T follicular helper cell (primary cell): ENCODE measurements around the gene PRR3.
"Not testable (repeated sequence)": the region's sequence is repeated elsewhere in the genome, so short reads cannot be mapped to it uniquely, and the experiment has no call there.

Source experiments
- DNase-seq: peaks from one replicate; pipeline ENCODE4 v3.0.0-alpha.2; 2020; ENCODE audit warnings: low read depth
- total RNA-seq, 2 experiments: gene quantifications; one replicate each; lab custom pipeline; 2026; lab: John Stamatoyannopoulos, UW

PRR3 gene, protein sequence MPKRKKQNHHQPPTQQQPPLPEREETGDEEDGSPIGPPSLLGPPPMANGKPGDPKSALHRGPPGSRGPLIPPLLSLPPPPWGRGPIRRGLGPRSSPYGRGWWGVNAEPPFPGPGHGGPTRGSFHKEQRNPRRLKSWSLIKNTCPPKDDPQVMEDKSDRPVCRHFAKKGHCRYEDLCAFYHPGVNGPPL
- 16.3 to 25.2 reads per million in 2 experiments for total RNA-seq

DNA sequence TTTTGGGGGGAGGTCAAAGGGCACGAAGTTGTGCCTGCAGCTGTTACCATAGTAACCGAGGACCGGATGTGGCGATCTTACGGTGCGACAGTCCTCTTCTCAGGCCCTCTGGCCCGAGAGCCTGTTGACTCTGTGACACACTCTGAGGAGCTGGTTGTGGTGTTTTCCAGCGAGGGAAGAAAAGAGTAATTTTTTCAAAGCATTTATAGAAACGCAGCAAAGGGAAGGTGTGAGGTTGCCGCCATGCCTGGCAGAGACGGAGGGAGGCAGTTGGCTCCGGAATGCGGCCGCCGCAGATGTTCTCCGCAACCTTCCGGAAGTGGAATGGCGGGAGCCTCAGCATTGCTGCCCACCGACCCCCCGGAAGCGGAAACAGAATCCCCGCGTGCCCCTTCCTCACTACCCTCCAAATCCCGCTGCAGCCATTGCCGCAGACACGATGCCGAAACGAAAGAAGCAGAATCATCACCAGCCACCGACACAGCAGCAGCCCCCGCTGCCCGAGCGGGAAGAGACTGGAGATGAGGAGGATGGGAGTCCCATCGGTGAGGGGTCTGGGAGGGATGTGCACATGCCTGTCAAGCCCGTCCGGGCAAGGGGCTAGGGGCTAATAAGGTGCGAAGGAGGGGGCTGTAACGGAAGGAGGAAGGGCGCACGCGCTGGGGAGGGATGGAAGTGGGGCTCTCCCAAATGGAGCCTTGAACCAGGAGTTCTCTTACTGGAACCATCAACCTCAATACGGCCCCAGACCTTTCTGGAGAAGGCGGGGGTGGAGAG is at the start of gene PRR3:
PRR3 (plus strand) TSS at position 390 of the 777 bp plus-strand sequence; CDS start at position 440, 50 bp downstream.
- DNase-seq: peak; percentile 79

- DNase-seq: no peak
Observed at GRCh38 chr6:30507849-30508827, 49.0 kb upstream of the PRR3 start.

GRCh38 chr6:30508890-30509736 is 48.0 kb upstream of the PRR3 start:
- DNase-seq: peak; percentile 29

DNA sequence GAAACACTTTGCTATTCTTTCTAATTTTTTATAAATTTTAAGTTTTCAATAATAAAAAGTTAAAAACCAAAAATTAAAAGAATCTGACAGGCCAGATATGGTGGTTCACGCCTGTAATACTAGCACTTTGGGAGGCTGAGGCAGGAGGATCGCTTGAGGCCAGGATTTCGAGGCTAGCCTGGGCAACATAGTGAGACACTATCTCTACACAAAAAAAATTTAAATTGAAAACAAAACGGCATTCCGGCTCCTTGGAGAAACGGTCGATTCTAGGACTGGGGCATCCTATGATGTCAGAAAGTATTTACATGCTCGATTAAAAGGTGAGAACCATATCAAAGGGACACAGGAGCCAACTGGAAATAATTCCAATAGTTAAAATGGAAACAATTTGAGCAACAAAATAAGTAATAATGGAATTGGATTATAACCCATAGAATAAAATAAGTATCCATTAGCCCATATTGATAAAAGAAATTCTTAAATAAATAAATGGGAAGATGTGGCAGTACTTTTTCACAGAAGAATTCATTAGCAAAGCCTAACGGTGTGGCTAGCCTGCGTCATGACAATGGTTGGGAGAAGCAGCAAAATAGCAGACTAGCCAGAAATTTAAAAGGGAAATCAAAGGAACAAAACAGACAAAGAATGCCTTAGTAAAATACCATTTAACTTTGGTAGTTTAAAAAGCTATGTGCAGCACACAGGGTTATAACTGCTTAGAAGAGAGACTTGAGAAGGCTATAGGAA is 46.5 kb upstream of the PRR3 start:
- no peak for DNase-seq

- DNase-seq: no peak
Observed at GRCh38 chr6:30511169-30511546, 45.9 kb upstream of the PRR3 start.

DNA sequence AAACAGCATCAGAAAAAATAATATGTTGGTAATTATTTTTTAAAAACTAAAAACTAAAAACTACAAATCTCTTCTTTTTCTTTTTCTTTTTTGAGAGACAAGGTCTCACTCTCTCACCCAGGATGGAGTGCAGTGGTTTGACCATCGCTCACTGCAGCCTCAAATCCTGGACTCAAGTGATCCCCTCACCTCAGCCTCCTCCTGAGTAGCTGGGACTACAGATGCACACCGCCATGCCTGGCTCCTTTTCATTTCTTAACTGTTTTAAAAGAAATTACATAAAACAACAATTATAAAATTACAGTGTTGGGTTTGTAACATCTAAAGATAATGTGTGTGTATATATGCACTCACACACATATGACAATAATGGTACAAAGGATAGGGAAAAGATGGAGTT is 43.6 kb upstream of the PRR3 start:
- DNase-seq: no peak

- no peak for DNase-seq
Observed at GRCh38 chr6:30515106-30515505, 42.0 kb upstream of the PRR3 start.

DNA sequence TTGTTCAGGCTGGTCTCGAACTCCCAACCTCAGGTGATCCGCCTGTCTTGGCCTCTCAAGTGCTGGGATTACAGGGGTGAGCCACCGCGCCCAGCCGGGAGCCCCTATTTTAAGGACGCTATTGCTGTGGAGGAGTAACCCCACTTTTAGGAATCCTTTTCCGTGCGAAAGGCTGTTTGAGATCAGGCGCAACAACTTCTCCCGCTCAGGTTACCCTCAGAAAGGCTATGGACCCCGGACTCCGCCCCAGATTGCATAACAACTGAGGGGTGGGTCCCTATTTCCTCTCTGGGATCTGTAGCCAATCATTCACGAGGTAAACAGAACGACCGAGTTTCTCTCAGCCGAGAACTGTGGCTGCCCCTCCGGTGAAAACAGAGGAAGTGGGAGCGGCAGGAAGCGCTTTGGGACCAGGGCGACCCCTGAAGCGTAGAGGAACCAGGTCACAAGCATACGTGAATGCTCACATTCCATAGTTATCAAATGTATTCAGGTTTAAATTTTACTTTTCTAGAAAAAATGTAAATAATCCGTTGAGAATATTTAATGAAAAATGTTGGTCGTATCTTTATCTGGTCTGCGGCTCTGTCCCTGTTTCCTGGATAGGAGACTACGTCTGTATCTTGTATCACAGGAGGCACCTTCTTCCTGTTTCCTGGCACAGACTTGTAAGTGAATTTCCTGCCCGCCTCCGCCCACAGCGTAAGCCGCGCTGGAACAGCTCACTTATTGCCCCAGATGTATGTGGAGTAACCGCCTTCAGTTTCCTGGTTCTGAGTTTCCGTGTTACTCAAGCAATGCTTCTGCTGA is 40.9 kb upstream of the PRR3 start:
- DNase-seq: peak; percentile 87

DNA sequence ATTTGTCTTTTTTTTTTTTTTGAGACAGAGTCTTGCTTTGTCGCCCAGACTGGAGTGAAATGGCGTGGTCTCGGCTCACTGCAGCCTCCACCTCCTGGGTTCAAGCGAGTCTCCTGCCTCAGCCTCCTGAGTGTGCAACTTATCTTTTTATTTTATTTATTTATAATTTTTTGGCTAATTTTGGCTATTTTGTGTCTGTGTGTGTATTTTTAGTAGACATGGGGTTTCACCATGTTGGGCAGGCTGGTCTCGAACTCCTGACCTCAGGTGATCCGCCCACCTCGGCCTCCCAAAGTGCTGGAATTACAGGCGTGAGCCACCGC is 40.4 kb upstream of the PRR3 start:
- not testable (repeated sequence) for DNase-seq

- DNase-seq: not testable (repeated sequence)
Observed at GRCh38 chr6:30517767-30518504, 39.2 kb upstream of the PRR3 start.

GRCh38 chr6:30518505-30519145 is 38.5 kb upstream of the PRR3 start:
- not testable (repeated sequence) for DNase-seq

- DNase-seq: no peak
Observed at GRCh38 chr6:30520522-30520921, 36.6 kb upstream of the PRR3 start.

DNA sequence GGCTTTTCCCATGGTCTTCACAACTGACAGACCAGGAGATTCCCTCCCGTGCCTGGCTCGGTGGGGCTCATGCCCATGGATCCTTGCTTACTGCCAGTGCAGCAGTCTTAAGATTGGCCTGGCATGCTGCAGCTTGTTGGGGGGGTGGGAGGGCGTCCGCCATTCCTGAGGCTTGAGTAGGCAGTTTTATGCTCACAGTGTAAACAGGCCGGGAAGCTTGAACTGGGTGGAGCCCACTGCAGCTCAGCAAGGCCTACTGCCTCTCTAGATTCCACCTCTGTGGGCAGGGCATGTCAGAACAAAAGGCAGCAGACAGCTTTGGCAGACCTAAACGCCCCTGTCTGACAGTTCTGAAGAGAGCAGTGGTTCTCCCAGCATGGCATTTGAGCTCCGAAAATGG is 36.0 kb upstream of the PRR3 start:
- DNase-seq: not testable (repeated sequence)

DNA sequence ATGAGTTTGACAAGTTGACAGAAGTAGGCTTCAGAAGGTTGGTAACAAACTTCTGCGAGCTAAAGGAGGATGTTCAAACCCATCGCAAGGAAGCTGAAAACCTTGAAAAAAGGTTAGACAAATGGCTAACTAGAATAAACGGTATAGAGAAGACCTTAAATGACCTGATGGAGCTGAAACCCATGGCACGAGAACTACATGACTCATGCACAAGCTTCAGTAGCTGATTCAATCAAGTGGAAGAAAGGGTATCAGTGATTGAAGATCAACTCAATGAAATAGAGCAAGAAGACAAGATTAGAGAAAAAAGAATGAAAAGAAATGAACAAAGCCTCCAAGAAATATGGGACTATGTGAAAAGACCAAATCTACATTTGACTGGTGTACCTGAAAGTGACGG is 35.1 kb upstream of the PRR3 start:
- not testable (repeated sequence) for DNase-seq

DNA sequence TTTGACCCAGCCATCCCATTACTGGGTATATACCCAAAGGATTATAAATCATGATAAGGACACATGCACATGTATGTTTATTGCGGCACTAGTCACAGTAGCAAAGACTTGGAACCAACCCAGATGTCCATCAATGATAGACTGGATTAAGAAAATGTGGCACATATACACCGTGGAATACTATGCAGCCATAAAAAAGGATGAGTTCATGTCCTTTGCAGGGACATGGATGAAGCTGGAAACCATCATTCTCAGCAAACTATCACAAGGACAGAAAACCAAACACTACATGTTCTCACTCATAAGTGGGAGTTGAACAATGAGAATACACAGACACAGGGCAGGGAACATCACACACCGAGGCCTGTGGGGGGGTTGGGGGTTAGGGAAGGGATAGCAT is 30.7 kb upstream of the PRR3 start:
- not testable (repeated sequence) for DNase-seq

- not testable (repeated sequence) for DNase-seq
Observed at GRCh38 chr6:30529349-30529875, 27.7 kb upstream of the PRR3 start.

DNA sequence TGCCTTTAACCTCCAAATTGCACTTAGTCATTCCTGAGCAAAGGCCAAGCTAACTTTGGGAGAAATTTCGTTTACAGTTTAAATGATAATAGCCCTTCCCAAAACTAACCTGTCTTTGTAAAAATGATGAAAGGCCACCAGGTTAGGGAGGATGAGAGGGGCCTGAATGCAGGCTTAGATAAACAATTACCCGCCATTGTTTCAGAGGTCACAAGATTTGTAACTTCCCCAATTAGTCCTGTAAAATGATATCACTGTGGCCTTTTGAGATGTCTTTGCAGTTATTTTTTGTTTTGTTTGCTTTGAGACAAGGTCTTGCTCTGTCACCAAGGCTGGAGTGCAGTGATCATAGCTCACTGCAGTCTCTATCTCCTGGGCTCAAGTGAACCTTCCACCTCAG is 27.1 kb upstream of the PRR3 start:
- DNase-seq: no peak
